PC-3 (cell line): ENCODE results near the gene VEZT.

Experiments used
- CTCF ChIP-seq: fragments of 300-600 bp; sonication (generic); conservative IDR thresholded peaks from 2 replicates; pipeline ENCODE4 v1.5.1; 2017; ENCODE audit warnings: antibody characterized with exemption, low read depth, mild to moderate bottlenecking, low read length
- EZH2 ChIP-seq: fragments of 300-600 bp; sonication (generic); IDR thresholded peaks from one replicate; pipeline ENCODE4 v1.6.1; 2017; ENCODE audit warnings: antibody characterized with exemption, mild to moderate bottlenecking, low read length; ENCODE audit not compliant: unreplicated experiment
- EZH2phosphoT487 ChIP-seq: fragments of 300-600 bp; sonication (generic); IDR thresholded peaks from 2 replicates; pipeline ENCODE4 v1.6.1; 2018; ENCODE audit warnings: mild to moderate bottlenecking, antibody characterized with exemption, low read length, borderline replicate concordance

GRCh38 chr12:95240556-95240955, 22.9 kb downstream of the VEZT start:
- no peak for TF ChIP-seq CTCF
- no peak for TF ChIP-seq EZH2
- no peak for TF ChIP-seq EZH2phosphoT487
